GM12878 (cell line): Measurements from ENCODE around the gene LRP3.

Experiments used
- FOXM1 ChIP-seq: IDR thresholded peaks from 2 replicates; pipeline ENCODE4 v1.6.1; 2012; ENCODE audit warnings: low read depth, mild to moderate bottlenecking, inconsistent platforms, low read length, moderate library complexity
- LARP7 ChIP-seq: fragments of 450-650 bp; IDR thresholded peaks from 2 replicates; pipeline ENCODE4 v1.6.1; 2017; ENCODE audit warnings: mild to moderate bottlenecking
- MAX ChIP-seq: IDR thresholded peaks from 2 replicates; pipeline ENCODE4 v1.6.1; 2012; ENCODE audit warnings: low read depth, low read length, improper control_type of control experiment
- NFYA ChIP-seq: IDR thresholded peaks from 2 replicates; pipeline ENCODE4 v1.6.1; 2011; ENCODE audit warnings: low read depth, mild to moderate bottlenecking, low read length, improper control_type of control experiment, borderline replicate concordance
- POLR2A ChIP-seq: IDR thresholded peaks from 2 replicates; pipeline ENCODE4 v1.6.1; 2011; ENCODE audit warnings: low read depth, mild to moderate bottlenecking, low read length
- SP1 ChIP-seq: IDR thresholded peaks from one replicate; pipeline ENCODE4 v1.6.1; 2011; ENCODE audit warnings: low read depth, low read length
- TBL1XR1 ChIP-seq: IDR thresholded peaks from 2 replicates; pipeline ENCODE4 v1.6.1; 2012; ENCODE audit warnings: low read depth, low read length, improper control_type of control experiment
- ZNF274 ChIP-seq: IDR thresholded peaks from one replicate; pipeline ENCODE4 v1.8.0; 2011; ENCODE audit not compliant: insufficient read length, insufficient read depth

GRCh38 chr19:33171222-33171795 is 22.8 kb upstream of the LRP3 start:
- no peak for TF ChIP-seq SP1
- no peak for TF ChIP-seq MAX
- no peak for TF ChIP-seq POLR2A
- no peak for TF ChIP-seq ZNF274
- no peak for TF ChIP-seq NFYA
- TF ChIP-seq LARP7, result no peak
- no peak for TF ChIP-seq TBL1XR1
- TF ChIP-seq FOXM1, result no peak
